ENCODE results near the gene PRR7.

DNA sequence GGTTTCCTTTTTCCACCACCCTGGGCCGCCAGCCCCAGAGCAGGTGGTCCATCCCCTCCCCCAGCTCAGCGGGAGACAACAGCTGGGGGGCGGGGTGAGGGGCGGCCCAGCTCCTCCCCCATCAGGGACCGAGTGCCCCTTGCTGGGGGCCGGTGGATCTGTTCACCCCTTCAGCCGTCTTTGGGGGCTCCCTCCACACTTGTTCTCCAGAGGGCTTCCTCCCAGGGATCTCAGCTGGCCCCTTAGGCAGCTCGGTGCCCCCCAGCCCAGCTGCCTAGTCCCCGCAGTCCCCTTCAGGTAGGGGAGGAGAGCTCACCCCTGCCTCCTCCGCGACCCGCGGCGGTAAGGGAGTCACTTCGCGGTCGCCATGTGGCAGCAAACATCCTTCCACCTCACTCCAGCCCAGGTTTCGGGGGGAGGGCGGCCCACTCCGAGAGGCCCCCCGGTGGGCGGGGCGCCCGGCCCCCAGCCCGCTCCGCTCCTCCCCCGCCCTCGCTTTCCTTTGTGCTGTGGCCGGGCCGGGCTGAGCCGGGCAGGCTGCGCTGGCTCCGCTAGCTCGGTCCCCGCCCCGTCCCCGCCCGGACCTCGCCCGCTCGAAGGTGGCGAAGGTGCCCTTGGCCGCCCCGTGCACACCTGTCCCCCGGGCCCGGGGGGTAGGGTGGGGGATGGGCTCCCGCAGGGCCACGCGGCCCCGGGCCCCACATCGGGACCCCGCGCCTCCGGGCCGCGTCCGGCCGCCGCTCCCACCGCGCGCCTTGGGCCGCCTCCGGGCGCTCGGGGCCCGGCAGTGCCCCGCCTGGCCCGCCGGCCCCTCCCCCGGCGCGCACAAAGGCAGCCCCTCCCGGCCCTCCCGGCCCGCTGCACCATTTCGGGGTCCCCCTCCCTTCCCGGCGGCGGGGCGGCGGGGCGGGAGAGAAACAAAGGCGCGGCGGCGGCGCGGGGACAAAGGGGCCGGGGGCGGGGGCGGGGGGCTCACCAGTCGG lies 26.1 kb downstream of the PRR7 start:
- TF ChIP-seq, protein P1, sequence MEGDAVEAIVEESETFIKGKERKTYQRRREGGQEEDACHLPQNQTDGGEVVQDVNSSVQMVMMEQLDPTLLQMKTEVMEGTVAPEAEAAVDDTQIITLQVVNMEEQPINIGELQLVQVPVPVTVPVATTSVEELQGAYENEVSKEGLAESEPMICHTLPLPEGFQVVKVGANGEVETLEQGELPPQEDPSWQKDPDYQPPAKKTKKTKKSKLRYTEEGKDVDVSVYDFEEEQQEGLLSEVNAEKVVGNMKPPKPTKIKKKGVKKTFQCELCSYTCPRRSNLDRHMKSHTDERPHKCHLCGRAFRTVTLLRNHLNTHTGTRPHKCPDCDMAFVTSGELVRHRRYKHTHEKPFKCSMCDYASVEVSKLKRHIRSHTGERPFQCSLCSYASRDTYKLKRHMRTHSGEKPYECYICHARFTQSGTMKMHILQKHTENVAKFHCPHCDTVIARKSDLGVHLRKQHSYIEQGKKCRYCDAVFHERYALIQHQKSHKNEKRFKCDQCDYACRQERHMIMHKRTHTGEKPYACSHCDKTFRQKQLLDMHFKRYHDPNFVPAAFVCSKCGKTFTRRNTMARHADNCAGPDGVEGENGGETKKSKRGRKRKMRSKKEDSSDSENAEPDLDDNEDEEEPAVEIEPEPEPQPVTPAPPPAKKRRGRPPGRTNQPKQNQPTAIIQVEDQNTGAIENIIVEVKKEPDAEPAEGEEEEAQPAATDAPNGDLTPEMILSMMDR (IDR thresholded peaks at IDR 0.05), result no peak
- peak in 1 of 4 donors; percentile 11 for TF ChIP-seq POLR2A (IDR thresholded peaks at IDR 0.05)

Measured in esophagus squamous epithelium (tissue), 4 donors.